ENCODE data around the gene DCC. TPM values are rescaled to one million over a fixed set of nuclear protein-coding genes. Genes with fewer than 3 reads are reported as not detected.

The DCC gene
- total RNA-seq, 4 donors from 2014 or later: 0.94 TPM; not detected in 3

DNA sequence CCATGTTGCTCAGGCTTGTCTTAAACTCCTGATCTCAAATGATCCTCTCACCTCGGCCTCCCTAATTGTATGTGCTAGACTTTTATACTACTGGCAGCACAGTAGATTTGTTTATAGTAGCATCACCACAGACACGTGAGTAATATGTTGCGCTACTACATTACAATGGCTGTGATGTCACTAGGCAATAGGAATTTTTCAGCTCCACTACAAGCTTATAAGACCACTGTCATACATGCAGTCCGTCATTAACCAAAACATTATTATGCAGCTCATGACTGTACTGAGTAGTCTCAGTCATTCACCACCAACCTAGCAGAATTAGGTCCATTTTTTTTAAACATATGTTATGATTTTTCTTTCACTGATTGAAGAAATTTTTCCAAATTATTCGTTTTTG lies 398.9 kb downstream of the DCC start:
- TF ChIP-seq POLR2A (IDR thresholded peaks at IDR 0.05): no peak
- TF ChIP-seq, protein P1, sequence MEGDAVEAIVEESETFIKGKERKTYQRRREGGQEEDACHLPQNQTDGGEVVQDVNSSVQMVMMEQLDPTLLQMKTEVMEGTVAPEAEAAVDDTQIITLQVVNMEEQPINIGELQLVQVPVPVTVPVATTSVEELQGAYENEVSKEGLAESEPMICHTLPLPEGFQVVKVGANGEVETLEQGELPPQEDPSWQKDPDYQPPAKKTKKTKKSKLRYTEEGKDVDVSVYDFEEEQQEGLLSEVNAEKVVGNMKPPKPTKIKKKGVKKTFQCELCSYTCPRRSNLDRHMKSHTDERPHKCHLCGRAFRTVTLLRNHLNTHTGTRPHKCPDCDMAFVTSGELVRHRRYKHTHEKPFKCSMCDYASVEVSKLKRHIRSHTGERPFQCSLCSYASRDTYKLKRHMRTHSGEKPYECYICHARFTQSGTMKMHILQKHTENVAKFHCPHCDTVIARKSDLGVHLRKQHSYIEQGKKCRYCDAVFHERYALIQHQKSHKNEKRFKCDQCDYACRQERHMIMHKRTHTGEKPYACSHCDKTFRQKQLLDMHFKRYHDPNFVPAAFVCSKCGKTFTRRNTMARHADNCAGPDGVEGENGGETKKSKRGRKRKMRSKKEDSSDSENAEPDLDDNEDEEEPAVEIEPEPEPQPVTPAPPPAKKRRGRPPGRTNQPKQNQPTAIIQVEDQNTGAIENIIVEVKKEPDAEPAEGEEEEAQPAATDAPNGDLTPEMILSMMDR (IDR thresholded peaks at IDR 0.05): no peak
- Histone ChIP-seq H3K9me3 (no peaks in the 10 kb centered on the region), H3K27me3 (no peaks in the 10 kb centered on the region), H3K4me3 (replicated peaks in 1 of 3) (no peak overlapping the region), H3K27ac (no peak overlapping the region), H3K4me1 (no peaks in the 10 kb centered on the region), H3K36me3 (no peaks in the 10 kb centered on the region)
- no peak for DNase-seq
- WGBS, 2 donors: 87 to 88% methylated on average over 5 of the region's 5 CpGs
- intact Hi-C loops (cut with DNase I): no loop called here

DNA sequence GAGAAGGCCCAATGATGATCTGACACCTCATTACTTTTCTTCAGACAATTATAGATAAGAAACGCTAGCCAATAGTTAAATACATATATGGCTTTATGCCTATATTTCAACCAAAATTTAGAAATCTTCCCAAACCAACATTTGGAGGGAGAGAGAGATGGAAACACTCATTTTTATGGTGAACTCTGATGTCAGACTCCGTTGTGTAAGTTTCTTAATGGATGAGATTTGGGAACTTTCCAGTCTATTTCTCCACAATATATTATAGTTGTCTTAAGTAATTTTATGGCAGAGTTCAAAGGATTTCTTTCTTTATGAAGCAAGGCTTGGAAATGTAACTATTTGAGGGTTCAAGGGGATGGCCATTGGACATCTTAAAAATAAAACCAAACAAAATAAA lies 407.0 kb downstream of the DCC start:
- Histone ChIP-seq H3K27me3 (no peaks in the 10 kb centered on the region), H3K4me3 (replicated peaks in 1 of 3) (no peak overlapping the region), H3K4me1 (no peaks in the 10 kb centered on the region), H3K9me3 (no peaks in the 10 kb centered on the region), H3K27ac (no peak overlapping the region), H3K36me3 (no peaks in the 10 kb centered on the region)
- TF ChIP-seq, protein P1 (IDR thresholded peaks at IDR 0.05): no peak
- TF ChIP-seq POLR2A (IDR thresholded peaks at IDR 0.05): no peak
- DNase-seq: no peak
- intact Hi-C loops (cut with DNase I): no loop called here
- WGBS, 2 donors: 75 to 88% methylated on average over 2 of the region's 2 CpGs

DNA sequence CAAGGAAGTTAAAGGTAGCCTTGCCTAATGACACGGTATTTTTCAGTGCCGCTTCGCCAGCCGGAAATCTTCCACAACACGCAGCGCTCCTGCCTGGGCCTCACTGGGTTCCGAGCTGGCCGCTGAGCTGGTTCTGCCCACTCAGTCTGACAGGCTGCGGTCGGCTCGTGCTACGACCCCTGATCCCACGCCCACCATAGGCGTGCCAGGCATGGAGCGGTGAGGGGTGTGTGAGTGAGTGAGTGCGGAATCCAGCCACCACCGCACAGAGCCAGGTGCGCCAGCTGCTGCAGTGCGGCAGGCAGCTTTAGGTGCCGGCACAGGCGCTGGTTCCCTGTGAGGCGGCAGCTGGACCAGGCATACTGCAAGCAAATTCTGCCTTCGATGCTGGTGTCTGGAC lies 407.9 kb downstream of the DCC start:
- intact Hi-C loops (cut with DNase I): no loop called here
- H3K9me3 ChIP-seq: no peaks in the 10 kb centered on the region
- no peak for TF ChIP-seq POLR2A (IDR thresholded peaks at IDR 0.05)
- TF ChIP-seq, protein P1 (IDR thresholded peaks at IDR 0.05): no peak
- H3K4me1 ChIP-seq: no peaks in the 10 kb centered on the region
- DNase-seq: no peak
- H3K27me3 ChIP-seq: no peaks in the 10 kb centered on the region
- 95% methylated on average over 22 to 23 of the region's 23 CpGs for WGBS, 2 donors
- H3K27ac ChIP-seq: no peak overlapping the region
- H3K4me3 ChIP-seq (replicated peaks in 1 of 3): no peak overlapping the region
- H3K36me3 ChIP-seq: no peaks in the 10 kb centered on the region

DNA sequence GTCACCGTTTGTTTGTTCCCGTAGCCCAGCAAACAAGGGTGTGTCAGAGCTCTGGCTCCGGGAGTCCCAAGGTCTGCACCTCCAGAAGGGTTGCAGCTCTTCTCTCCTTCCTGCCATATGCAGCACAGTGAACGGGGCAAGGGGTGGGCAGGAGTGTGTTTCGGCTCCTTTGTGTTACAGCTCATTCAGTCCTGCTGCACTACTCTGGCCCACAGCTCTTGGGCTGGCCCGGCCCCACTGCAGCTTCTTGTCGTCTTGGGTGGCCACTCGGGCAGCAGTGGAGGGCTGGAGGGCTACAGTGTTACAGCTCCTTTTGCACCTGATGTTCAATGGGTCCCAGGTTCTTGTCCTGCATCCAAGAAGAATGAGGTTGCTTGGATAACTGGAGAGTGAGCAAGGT lies 408.3 kb downstream of the DCC start:
- TF ChIP-seq POLR2A (IDR thresholded peaks at IDR 0.05): no peak
- TF ChIP-seq, protein P1 (IDR thresholded peaks at IDR 0.05): no peak
- Histone ChIP-seq H3K4me3 (replicated peaks in 1 of 3) (no peak overlapping the region), H3K36me3 (no peaks in the 10 kb centered on the region), H3K9me3 (no peaks in the 10 kb centered on the region), H3K27ac (no peak overlapping the region), H3K4me1 (no peaks in the 10 kb centered on the region), H3K27me3 (no peaks in the 10 kb centered on the region)
- DNase-seq: no peak
- 87 to 95% methylated on average over 8 of the region's 8 CpGs for WGBS, 2 donors
- intact Hi-C loops (cut with DNase I): no loop called here

DNA sequence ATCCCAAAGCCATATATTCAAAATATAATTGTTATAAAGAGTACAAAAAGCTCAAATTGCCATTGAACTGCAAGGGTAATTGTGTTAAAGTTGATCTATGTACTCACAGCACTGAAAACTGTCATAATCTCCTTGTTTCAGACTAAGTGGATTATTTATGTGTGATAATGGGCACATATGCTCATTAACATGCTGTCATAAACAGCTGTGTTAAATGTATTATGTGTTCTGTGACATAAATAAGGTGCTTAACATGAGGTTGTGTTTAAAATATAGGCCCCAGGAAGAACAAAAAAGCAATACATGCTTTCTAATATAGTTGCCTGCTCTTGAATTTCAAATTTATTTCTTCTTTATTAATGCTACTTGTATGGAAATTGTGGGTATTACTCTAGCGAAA lies 409.5 kb downstream of the DCC start:
- no peak for DNase-seq
- Histone ChIP-seq H3K4me3 (replicated peaks in 1 of 3) (no peak overlapping the region), H3K9me3 (no peaks in the 10 kb centered on the region), H3K27me3 (no peaks in the 10 kb centered on the region), H3K4me1 (no peaks in the 10 kb centered on the region), H3K36me3 (no peaks in the 10 kb centered on the region), H3K27ac (no peak overlapping the region)
- intact Hi-C loops (cut with DNase I): no loop called here
- 42 to 88% methylated on average over 1 of the region's 1 CpG for WGBS, 2 donors
- TF ChIP-seq, protein P1 (IDR thresholded peaks at IDR 0.05): no peak
- no peak for TF ChIP-seq POLR2A (IDR thresholded peaks at IDR 0.05)

Measured in thyroid gland (tissue), 4 donors.